CD4-positive, alpha-beta T cell treated with Interleukin-15 for 1 hour (primary cell): ENCODE results near the gene DPCD.
"Not testable (repeated sequence)": the region's sequence is repeated elsewhere in the genome, so short reads cannot be mapped to it uniquely, and the experiment has no call there.

Experiments
- DNase-seq: peaks from one replicate; pipeline ENCODE4 v3.0.0-alpha.2; 2020

Gene DPCD

GRCh38 chr10:101588879-101589278 is 758 bp downstream of the DPCD start:
- DNase-seq = no peak

GRCh38 chr10:101593331-101593730 is 5.2 kb downstream of the DPCD start:
- not testable (repeated sequence) for DNase-seq

GRCh38 chr10:101595591-101596433 is 7.7 kb downstream of the DPCD start:
- DNase-seq = no peak

- no peak for DNase-seq
Measured at GRCh38 chr10:101597091-101597900, 9.2 kb downstream of the DPCD start.

- DNase-seq = no peak
Measured at GRCh38 chr10:101601541-101601940, 13.4 kb downstream of the DPCD start.

GRCh38 chr10:101602761-101603398 is 14.8 kb downstream of the DPCD start:
- DNase-seq = peak; percentile 52

GRCh38 chr10:101607124-101607523 is 19.0 kb downstream of the DPCD start:
- DNase-seq = no peak

- DNase-seq = no peak
Measured at GRCh38 chr10:101609481-101609880, 21.4 kb downstream of the DPCD start.

GRCh38 chr10:101611096-101611905 is 23.2 kb downstream of the DPCD start:
- DNase-seq = no peak

GRCh38 chr10:101612086-101612485 is 24.0 kb downstream of the DPCD start:
- no peak for DNase-seq

- no peak for DNase-seq
Measured at GRCh38 chr10:101612872-101613271, 24.8 kb downstream of the DPCD start.

- no peak for DNase-seq
Measured at GRCh38 chr10:101613646-101614045, 25.5 kb downstream of the DPCD start.

GRCh38 chr10:101614663-101615524 is 26.8 kb downstream of the DPCD start:
- no peak for DNase-seq

- DNase-seq = no peak
Measured at GRCh38 chr10:101615525-101616116, 27.5 kb downstream of the DPCD start.

GRCh38 chr10:101616415-101617101 is 28.4 kb downstream of the DPCD start:
- no peak for DNase-seq

GRCh38 chr10:101617102-101617823 is 29.1 kb downstream of the DPCD start:
- no peak for DNase-seq

- no peak for DNase-seq
Measured at GRCh38 chr10:101617824-101618568, 29.9 kb downstream of the DPCD start.

- no peak for DNase-seq
Measured at GRCh38 chr10:101618871-101619270, 30.8 kb downstream of the DPCD start.

GRCh38 chr10:101619983-101620382 is 31.9 kb downstream of the DPCD start:
- DNase-seq = no peak
